ENCODE measurements around the gene UGT1A5.

- TF ChIP-seq, protein P1, sequence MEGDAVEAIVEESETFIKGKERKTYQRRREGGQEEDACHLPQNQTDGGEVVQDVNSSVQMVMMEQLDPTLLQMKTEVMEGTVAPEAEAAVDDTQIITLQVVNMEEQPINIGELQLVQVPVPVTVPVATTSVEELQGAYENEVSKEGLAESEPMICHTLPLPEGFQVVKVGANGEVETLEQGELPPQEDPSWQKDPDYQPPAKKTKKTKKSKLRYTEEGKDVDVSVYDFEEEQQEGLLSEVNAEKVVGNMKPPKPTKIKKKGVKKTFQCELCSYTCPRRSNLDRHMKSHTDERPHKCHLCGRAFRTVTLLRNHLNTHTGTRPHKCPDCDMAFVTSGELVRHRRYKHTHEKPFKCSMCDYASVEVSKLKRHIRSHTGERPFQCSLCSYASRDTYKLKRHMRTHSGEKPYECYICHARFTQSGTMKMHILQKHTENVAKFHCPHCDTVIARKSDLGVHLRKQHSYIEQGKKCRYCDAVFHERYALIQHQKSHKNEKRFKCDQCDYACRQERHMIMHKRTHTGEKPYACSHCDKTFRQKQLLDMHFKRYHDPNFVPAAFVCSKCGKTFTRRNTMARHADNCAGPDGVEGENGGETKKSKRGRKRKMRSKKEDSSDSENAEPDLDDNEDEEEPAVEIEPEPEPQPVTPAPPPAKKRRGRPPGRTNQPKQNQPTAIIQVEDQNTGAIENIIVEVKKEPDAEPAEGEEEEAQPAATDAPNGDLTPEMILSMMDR (IDR thresholded peaks at IDR 0.05): no peak
- no peak for TF ChIP-seq POLR2A (IDR thresholded peaks at IDR 0.05)
These were observed 62.7 kb downstream of the UGT1A5 start for GRCh38 chr2:233775414-233775813.

Data from vagina (tissue), 2 donors.